ENCODE results near the gene ASCL2.

ASCL2 gene

GRCh38 chr11:2263071-2263565 lies 7.3 kb downstream of the ASCL2 start:
- DNase-seq (ENCODE audit: low spot score): no peak
- in situ Hi-C loops (cut with MboI; ENCODE audit: low pct_unique_long_range_greater_than_20kb, low sequenced_read_pairs, unreplicated experiment): no loop called here
- TF ChIP-seq, protein P1, sequence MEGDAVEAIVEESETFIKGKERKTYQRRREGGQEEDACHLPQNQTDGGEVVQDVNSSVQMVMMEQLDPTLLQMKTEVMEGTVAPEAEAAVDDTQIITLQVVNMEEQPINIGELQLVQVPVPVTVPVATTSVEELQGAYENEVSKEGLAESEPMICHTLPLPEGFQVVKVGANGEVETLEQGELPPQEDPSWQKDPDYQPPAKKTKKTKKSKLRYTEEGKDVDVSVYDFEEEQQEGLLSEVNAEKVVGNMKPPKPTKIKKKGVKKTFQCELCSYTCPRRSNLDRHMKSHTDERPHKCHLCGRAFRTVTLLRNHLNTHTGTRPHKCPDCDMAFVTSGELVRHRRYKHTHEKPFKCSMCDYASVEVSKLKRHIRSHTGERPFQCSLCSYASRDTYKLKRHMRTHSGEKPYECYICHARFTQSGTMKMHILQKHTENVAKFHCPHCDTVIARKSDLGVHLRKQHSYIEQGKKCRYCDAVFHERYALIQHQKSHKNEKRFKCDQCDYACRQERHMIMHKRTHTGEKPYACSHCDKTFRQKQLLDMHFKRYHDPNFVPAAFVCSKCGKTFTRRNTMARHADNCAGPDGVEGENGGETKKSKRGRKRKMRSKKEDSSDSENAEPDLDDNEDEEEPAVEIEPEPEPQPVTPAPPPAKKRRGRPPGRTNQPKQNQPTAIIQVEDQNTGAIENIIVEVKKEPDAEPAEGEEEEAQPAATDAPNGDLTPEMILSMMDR (IDR thresholded peaks at IDR 0.05; ENCODE audit: extremely low read depth, insufficient read depth, missing control alignments): no peak

DNA sequence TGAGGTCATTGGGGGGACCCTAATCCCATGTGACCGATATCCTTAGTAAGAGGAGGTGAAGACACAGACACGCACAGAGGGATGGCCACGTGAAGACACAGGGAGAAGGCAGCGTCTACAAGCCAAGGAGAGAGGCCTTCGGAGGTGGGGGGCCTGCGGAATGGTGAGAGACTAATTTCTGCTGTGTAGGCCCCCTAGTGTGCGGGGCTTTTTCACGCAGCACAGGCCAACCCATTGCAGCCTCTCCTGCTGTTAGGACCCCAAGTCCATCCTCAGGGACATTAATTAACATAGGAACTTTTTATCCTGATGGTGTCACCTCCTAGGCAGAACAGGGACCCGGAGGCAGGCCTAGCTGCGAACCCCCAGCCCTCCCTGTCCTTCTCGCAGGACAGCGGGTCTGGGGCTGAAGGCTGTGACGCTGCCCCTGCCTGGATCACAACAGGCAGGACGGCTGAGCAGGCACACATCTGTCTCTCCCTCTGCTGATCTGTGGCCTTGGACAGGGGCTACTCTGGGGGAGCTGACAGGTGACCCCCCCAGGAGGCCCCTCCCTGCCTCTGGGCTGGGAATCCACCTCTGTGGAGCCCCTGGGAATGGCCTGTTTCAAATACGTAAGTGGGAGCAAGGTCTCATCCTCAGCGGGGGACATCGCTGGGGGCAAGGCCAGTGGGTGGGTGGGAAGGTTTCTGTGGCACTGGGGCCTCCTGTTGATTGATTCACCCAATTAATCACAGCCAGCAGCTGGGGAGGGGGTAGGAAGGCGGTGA lies 7.9 kb downstream of the ASCL2 start:
- in situ Hi-C loops (cut with MboI; ENCODE audit: low pct_unique_long_range_greater_than_20kb, low sequenced_read_pairs, unreplicated experiment): no loop called here
- DNase-seq (ENCODE audit: low spot score): no peak
- TF ChIP-seq, protein P1 (IDR thresholded peaks at IDR 0.05; ENCODE audit: extremely low read depth, insufficient read depth, missing control alignments): no peak

- TF ChIP-seq, protein P1 (IDR thresholded peaks at IDR 0.05; ENCODE audit: extremely low read depth, insufficient read depth, missing control alignments): no peak
- DNase-seq (ENCODE audit: low spot score): no peak
- in situ Hi-C loops (cut with MboI; ENCODE audit: low pct_unique_long_range_greater_than_20kb, low sequenced_read_pairs, unreplicated experiment): no loop called here
Measured at GRCh38 chr11:2261436-2262230, 8.8 kb downstream of the ASCL2 start.

DNA sequence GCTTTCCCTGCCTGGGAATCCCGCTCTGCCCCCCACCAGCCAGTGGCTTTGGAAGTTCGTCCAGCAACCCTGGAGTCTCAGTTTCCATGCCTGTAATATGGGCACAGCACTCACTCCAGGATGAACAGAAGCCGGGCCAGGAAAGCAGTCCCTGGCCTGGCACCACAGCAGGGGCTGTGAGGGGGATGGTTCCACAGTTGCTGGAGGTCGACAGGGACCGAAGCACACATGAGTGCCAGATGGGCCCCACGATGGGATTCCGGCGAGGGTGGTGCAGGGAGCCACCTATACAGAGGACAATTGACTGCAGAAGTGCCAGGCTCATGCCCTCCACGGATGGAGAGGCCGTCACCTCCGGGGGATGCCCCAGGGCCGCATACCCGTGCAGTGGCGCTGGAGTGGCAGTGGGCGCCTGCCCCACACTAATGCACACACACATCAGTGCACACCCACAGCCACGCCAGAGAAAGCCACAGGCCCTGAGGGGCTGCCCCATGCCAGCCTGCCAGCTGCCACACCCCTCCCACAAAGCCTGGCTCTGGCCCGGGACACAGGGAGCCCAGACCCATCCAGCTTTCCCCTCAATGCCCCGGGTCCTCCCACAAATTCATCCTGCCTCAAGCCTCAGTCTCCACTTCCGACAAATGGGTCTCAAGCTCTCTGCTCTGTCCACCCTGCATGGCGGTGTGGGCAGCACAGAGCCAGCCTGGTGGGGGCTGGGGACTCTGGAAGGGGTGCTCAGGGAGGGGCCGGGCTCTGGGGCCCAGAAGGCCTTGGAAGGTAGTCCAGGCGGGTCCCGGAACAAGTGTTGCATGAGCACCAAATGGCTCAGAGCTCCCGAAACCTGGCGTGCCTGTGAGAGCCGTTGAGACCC lies 9.7 kb downstream of the ASCL2 start:
- TF ChIP-seq, protein P1 (IDR thresholded peaks at IDR 0.05; ENCODE audit: extremely low read depth, insufficient read depth, missing control alignments): no peak
- in situ Hi-C loops (cut with MboI; ENCODE audit: low pct_unique_long_range_greater_than_20kb, low sequenced_read_pairs, unreplicated experiment): no loop called here
- DNase-seq (ENCODE audit: low spot score): no peak

- no peak for DNase-seq (ENCODE audit: low spot score)
- TF ChIP-seq, protein P1 (IDR thresholded peaks at IDR 0.05; ENCODE audit: extremely low read depth, insufficient read depth, missing control alignments): no peak
- in situ Hi-C loops (cut with MboI; ENCODE audit: low pct_unique_long_range_greater_than_20kb, low sequenced_read_pairs, unreplicated experiment): no loop called here
Measured at GRCh38 chr11:2259897-2260451, 10.4 kb downstream of the ASCL2 start.

DNA sequence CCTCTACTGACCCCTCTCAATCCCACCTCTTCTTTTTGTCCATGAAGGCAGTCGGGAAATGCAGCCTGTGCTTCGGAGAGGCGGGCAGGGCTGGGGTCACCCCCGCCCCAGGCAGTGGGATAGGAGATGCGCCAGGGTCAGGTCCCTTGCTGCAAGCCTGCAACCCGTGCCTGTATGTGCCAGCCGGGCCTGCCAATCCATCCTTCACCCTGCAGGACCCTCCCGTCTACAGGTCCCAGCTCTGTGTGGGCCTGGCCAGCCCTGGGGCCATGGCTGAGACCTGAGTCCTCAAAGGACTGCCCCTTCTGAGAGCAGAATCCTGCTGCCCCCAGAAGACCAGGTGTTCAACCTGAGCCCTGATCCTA lies 10.9 kb downstream of the ASCL2 start:
- TF ChIP-seq, protein P1 (IDR thresholded peaks at IDR 0.05; ENCODE audit: extremely low read depth, insufficient read depth, missing control alignments): no peak
- DNase-seq (ENCODE audit: low spot score): no peak
- in situ Hi-C loops (cut with MboI; ENCODE audit: low pct_unique_long_range_greater_than_20kb, low sequenced_read_pairs, unreplicated experiment): no loop called here
